NCI-H2196 (cell line): ENCODE data around the gene PPP1CA.
"Not testable (repeated sequence)": the region's sequence is repeated elsewhere in the genome, so short reads cannot be mapped to it uniquely, and the experiment has no call there.

Source experiments
- DNase-seq: peaks from one replicate; lab custom pipeline; 2025; ENCODE audit not compliant: unreplicated experiment; lab: John Stamatoyannopoulos, UW

Gene PPP1CA

GRCh38 chr11:67404515-67405195 lies 3.0 kb upstream of the PPP1CA start:
- DNase-seq: no peak

- not testable (repeated sequence) for DNase-seq
These were observed 1.4 kb upstream of the PPP1CA start for GRCh38 chr11:67403085-67403484.

GRCh38 chr11:67402192-67402839 lies 658 bp upstream of the PPP1CA start:
- not testable (repeated sequence) for DNase-seq

GRCh38 chr11:67400942-67401494 lies 640 bp downstream of the PPP1CA start:
- DNase-seq: no peak

- no peak for DNase-seq
These were observed 1.3 kb downstream of the PPP1CA start for GRCh38 chr11:67400251-67400941.

GRCh38 chr11:67398661-67399563 lies 2.7 kb downstream of the PPP1CA start:
- no peak for DNase-seq

- DNase-seq: no peak
These were observed 3.5 kb downstream of the PPP1CA start for GRCh38 chr11:67397986-67398660.

- no peak for DNase-seq
These were observed 4.1 kb downstream of the PPP1CA start for GRCh38 chr11:67397536-67397935.

- DNase-seq: peak; percentile 24
These were observed 4.9 kb downstream of the PPP1CA start for GRCh38 chr11:67396587-67397389.

GRCh38 chr11:67396259-67396581 lies 5.4 kb downstream of the PPP1CA start:
- no peak for DNase-seq

- no peak for DNase-seq
These were observed 6.0 kb downstream of the PPP1CA start for GRCh38 chr11:67395555-67396258.

- DNase-seq: no peak
These were observed 7.7 kb downstream of the PPP1CA start for GRCh38 chr11:67393990-67394389.

- no peak for DNase-seq
These were observed 8.2 kb downstream of the PPP1CA start for GRCh38 chr11:67393437-67393836.

GRCh38 chr11:67392183-67392715 lies 9.4 kb downstream of the PPP1CA start:
- no peak for DNase-seq

- peak; percentile 97 for DNase-seq
These were observed 10.1 kb downstream of the PPP1CA start, which contains the start of gene RAD9A for GRCh38 chr11:67391304-67392182. RAD9A (plus strand) TSS chr11:67391986; CDS start chr11:67392045, 59 bp downstream.

GRCh38 chr11:67390947-67391303 lies 10.7 kb downstream of the PPP1CA start:
- DNase-seq: no peak

- peak; percentile 34 for DNase-seq
These were observed 12.2 kb downstream of the PPP1CA start for GRCh38 chr11:67389477-67389876.

- no peak for DNase-seq
These were observed 14.1 kb downstream of the PPP1CA start for GRCh38 chr11:67387518-67387917.
